ENCODE data around the gene EML5. TPM values are rescaled to one million over a fixed set of nuclear protein-coding genes. Genes with fewer than 3 reads are reported as not detected.
"Not testable (repeated sequence)": the region's sequence is repeated elsewhere in the genome, so short reads cannot be mapped to it uniquely, and the experiment has no call there.

EML5 gene
- total RNA-seq, result 2.0 TPM

DNA sequence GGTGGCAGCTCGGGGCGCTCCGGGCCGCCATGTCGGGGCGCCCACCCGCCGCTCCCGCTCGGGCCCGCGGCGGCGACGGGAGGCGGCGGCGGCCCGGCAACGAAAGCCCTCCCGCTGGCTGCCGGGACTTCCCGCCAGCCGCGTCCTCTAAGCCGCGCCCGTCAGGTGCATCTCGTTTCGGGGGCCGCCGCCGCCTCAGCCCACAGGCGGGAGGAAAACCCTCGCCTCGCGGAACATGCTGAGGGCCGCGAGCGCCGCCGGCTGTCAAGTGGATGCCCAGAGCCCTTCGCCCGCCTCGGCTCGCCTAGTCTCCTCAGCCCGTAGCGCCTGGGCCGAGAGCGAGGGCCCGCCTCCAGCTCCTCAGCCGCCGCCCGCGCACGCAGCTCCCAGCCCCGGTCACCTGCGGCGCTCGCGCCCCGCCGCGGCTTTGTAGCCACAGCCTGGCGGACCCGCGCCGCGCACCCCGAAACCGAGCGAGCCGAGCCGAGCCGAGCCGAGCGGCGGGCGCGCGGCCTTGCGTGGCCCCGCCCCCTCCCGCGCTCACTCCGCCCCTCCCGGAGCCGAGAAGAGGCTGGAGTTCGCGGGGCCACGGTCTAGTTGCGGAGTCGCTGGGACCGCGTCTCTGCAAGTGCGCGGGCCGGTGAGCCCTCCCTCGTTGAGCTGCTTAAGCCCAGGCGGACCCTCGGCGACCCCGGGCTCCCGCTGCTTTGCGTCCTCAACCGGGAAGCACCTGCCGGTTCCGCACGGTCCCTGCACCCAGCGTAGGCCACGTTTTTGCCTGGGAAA is at the start of gene EML5:
Gene EML5 (minus strand): TSS at position 481 of the 786 bp plus-strand sequence. CDS start 450 bp downstream, at position 31.
- peak; percentile 80 for DNase-seq (ENCODE audit: low spot score)

DNA sequence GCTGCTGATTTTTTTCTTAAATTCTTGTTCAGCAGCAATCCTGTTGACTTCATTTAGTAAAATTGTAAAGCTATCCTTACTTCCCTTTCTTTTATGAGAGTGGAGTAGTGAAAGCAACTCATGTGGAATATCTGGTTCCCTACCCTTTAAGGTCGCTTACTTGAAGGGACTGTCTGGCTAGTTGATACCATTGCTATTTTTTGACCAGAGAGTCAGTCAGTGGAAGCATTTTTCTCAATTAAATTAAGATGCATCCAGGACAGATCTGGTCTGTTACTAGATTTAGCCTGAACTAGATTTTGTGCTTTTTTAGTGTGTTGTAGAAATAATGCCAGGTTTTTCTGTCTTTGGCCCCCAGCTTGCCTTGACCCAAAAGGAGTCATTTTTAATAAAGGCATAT is 49.7 kb upstream of the EML5 start:
- DNase-seq (ENCODE audit: low spot score), result no peak

DNA sequence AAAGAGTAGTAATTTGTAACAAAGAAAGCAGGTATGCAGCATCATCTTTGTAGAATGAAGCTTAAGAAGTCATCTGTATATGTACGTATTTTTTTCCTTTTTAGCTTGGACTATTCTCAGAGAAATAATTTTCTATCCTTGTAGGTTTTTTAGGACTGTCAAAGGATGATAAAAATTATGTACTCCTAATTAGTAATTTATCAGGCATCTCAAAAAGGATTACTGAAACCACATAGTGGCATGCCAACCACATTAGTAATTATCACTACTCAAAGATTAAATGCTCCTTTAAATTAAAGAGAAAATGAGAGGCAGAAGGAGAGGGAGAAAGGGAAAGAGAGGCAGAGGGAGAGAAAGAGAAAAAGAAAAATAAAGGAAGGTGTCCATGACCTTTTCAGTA is 49.0 kb upstream of the EML5 start:
- no peak for DNase-seq (ENCODE audit: low spot score)

DNA sequence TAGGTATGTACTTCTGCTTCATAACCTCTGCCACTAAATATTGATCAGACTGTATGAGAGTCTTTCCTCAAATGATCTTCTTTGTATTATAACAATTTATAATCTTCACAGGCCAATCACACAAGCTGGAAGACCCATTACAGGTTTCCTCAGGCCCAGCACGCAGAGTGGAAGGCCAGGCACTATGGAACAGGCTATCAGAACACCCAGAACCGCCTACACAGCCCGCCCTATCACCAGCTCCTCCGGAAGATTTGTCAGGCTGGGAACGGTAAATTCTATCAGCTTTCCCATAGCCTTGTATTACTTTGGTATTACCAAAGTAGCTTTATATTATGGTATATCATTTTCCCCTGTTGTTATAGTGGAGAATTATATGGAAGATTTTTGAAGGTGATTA is 48.2 kb upstream of the EML5 start:
- DNase-seq (ENCODE audit: low spot score), result no peak

DNA sequence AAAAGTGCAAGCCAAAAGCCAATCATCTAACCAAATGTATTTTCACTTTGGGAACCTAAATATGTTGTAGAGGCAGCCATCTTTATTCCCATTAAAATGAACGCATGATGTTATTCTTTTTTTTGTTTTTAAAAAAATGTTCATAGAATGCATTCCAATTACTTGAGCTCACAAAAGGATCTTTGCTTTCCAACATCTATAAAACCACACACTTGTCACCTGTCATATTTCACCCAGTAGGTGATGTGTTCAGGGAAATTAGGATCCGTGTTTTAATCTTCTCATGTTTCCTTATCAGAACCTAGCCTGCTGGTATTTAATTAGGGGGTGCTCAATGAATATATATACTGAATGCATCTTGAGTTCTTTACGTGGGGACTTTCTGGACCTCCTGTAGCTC is 45.3 kb upstream of the EML5 start:
- DNase-seq (ENCODE audit: low spot score), result no peak

DNA sequence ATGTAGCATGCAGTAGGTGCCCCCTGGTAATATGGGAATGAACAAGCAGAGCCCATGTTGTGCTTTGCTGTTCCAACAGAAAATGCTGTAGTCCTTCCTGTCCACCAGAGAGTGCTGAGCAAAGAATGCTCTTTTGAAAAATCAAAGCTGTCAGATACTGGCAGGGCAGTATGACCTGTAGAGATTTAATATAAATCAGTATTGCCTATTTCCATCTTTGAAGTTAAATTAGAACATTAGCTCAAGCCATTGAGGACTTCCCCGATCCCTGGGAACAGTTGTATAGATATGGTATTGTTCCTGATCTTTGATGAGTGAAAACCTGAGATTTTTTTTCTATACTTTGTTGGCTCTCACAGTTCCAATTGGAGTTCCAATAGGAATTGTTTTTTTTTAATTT is 44.7 kb upstream of the EML5 start:
- DNase-seq (ENCODE audit: low spot score), result no peak

DNA sequence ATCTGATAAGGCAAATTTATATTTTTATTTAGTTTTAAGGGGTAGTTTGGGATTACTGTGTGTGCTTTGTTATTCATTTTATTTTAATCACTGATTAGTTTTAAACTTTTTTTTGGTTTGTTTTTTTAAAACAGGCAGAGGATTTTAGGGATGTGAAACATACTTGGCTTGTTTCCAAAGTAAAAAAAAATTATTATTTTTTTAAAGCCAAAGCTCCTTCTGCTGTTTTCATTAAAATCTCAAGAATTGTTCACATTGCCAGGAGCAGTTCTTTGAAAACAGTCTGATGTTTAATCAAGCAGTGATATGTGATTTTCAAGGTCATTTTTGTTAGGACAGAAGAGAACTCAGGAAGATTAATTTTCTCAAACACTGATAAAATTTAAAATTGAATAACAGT is 42.9 kb upstream of the EML5 start:
- DNase-seq (ENCODE audit: low spot score), result no peak

DNA sequence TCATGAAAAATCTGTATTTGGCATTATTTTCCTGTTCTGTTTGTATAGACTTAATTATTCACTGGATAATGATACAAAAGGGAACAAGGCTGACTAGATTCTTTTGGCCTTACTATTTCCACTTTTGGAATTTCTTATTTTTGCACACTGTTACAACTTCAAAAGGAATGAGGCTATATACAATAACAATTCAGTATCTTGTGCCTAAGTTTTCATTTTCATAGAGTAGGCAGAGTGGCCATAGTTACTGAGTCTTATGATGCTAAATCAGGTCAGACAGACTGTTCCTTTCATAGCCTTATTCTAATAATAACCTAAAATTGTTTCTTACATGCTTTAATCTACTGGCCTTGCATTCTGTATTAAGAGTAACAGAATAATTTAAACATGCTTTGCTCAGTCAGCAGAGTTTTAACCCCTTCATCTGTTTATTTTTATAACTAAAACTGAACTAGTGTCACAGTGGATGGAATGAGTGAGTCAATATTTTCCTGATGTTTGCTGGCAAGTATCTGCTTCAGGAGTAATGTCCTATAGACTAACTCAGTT is 42.2 kb upstream of the EML5 start:
- no peak for DNase-seq (ENCODE audit: low spot score)

DNA sequence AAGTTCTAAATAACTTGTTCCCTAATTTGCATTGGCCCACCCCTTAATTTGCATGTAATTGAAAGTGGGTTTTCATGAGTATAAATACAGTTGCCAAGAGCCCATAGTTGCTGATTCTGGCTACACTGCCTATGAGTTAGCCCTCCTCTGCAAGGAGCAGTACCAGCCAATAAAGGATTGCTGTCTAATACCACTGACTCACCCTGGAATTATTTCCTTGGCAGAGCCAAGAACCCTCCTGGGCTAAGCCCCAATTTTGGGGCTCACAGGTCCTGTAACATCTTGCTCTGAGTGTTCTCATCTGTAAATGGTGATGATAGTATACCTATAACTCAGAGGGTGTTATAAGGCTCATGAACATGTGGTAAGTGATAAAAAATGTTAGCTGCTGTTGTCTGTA is 38.5 kb upstream of the EML5 start:
- no peak for DNase-seq (ENCODE audit: low spot score)

DNA sequence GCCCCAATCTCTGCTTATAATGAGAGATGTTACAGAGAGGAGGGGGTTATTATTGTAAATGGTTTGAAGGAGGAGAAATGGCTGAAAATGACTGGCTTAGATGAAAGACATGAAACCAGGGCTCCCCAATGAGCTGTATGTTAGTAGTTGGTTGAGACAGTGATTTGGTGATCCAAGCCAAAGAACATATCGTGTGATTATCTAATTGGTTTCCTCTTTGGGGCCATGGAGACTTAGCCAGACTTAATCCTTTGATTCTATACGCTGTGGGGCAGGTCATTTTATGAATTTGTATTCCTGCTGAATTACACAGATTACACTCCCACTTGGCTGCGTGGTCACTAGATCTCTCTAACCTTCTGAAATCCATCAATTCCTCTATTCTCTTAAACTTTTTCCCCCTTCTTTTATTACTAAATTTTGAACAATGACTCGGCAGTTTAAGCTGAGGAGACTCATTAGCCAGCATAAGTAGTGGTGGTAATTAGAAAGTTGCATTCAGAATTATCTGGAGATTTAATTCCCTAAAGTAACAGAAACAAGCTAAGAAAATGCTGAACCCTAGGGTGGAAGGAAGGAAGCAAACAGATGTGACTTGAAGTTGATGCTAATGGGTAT is 37.0 kb upstream of the EML5 start:
- DNase-seq (ENCODE audit: low spot score), result no peak

DNA sequence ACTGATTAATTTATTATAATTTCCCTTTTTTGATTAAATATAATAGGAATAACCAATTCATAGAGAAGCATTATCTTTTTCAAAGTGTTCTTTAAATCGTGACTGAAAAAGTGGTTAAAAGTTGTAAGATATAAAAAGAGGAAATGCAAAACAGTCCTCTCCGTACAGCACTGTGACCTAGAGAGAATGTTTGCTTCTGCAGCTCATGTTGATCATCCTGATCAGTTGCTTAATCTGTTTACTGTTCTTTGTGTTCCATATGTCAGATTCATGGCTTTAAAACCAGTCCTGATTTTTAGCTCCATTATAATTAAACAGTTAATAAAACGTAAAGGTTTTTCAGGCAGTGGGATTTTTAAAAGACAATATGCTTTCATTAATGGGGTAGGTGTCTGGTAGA is 36.4 kb upstream of the EML5 start:
- DNase-seq (ENCODE audit: low spot score), result no peak

DNA sequence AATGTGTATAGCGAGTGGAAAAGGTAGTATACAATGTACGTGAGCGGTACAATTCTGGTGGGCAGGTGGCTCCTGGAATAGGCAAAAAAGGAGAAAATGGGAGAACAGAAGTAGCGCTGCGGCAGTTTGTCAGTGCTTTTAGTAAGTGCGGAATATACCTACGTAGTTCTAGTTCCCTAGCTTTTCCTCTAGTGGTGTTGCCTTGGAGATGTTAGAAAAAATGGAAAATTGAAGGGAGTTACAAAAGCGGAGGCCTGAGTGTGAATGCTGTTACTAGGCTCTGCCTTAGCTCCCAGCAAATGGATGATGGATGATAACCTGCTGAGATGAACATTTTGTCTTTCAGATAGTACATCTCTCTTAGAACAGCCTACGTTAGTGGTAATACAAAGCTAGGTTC is 32.8 kb upstream of the EML5 start:
- DNase-seq (ENCODE audit: low spot score), result no peak

DNA sequence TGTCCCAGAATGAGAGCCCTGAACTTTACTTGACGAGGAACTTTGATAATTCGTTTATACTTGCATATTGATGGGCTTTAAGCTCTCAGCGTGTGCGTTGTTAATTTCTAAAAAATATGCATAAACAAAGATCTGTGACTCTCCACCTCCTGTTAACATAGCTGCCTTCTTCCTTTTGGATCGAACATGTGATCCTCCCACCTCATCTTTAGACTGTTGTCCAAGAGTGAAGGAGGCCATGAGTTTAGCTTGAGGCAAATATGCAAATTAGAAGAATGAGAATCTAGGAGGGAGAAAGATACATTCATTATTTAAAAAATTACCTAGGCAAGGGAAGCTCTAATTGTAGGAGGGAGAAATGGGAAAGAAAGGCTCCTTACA is 32.3 kb upstream of the EML5 start:
- no peak for DNase-seq (ENCODE audit: low spot score)

DNA sequence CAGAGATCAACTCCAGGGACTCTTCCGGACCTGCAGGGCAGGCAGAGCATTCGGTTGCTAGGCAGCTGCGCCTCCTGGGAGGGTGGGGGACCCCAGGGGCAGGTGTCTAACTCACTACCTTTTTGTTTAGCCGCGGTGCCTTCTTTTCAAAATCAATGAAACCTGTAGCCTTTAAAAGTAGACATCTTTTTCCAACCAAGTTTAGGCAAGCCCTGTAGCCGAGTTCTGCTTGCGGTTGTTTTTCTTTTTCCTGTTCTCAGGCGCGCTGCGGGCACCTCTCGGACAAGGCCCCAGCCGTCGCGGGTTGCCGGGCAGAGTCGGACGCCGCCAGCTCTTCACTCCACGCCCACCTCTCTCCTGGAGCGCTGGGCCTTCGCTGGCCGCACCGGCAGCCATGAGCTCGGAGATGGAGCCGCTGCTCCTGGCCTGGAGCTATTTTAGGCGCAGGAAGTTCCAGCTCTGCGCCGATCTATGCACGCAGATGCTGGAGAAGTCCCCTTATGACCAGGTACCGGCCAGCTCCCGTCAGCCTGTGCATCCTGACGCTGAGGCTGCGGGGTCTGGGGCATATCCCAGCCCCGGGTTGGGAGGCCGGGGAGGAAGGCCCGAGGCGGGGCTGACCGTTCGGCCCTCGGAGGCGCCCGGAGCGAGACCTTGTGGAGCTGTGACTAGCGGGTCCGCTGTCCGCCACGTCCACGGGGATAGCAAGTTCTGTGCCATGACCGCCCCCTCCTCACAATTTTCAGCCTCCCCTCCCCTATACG is 31.7 kb upstream of the EML5 start, which contains the start of gene TTC8:
Gene TTC8 (plus strand): TSS at position 338 of the 764 bp plus-strand sequence. CDS start 57 bp downstream, at position 395.
- peak; percentile 85 for DNase-seq (ENCODE audit: low spot score)

DNA sequence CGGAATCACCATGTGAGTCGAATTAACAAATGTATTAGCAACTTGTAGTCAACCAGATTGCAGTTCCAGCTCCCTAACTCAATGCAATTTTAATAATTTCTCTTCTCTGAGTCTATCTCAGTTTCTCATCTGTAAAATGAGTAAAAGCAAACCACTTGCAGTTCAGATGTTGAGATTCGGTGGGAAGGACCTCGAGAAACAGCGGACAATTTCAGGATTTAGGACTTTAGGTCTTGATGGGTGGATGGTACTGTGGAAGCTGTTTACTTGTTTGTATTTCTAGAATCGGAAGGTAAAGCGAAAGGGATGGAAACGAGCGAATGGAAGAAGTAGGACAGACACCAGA is 31.2 kb upstream of the EML5 start:
- DNase-seq (ENCODE audit: low spot score), result no peak

DNA sequence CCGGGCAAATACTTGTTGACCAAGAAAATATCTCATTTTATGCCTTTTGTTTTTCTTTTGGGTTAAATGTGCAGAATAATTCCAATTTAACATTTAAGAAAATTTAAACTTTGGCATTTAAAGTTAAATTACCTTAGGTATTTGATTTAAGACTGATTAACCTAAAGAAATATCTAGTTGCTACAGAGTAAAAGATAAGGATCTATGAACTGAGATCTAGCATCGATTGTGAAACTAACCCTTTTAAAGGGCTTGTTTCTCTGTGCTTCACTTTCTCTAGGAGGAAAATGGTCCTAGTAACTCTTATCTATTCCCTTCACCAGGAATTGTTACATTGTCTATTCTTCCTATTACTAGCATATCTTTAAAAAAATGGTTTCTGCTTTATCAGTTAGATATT is 29.1 kb upstream of the EML5 start:
- no peak for DNase-seq (ENCODE audit: low spot score)

DNA sequence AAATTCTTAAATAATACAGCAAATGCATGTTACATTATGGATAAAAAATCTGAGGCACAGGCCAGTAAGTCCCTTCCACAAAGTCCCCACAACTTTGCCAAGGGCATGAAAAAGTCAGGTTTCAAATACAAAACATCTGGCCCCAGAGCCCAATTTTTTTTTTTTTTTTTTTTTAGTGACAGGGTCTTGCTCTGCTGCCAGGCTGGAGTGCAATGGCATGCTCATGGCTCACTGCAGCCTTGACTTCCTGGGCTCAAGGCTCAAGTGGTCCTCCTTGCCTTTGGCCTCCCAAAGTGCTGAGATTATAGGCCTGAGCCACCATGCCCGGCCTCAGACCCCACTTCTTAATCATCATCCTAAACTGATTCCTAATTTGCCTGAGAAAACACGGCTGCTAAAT is 28.6 kb upstream of the EML5 start:
- no peak for DNase-seq (ENCODE audit: low spot score)

DNA sequence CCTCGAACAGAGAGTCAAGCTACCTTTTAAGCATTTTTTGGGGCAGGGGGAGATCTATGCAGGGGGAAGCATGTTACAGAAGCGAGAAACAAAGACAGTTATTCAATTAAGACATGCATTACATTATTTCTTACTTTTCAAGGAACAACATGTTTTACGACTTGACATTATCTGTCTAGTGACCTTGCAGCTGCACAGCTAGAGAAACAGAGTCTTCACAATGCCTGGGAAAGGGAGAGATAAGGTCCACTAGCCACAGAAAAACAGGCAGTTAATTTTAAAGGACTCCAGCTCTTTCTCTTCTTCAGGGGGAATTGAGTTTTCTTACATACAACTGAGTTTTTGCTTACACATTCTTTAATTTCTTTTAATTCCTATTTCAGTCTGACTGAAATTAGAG is 26.9 kb upstream of the EML5 start:
- not testable (repeated sequence) for DNase-seq (ENCODE audit: low spot score)

DNA sequence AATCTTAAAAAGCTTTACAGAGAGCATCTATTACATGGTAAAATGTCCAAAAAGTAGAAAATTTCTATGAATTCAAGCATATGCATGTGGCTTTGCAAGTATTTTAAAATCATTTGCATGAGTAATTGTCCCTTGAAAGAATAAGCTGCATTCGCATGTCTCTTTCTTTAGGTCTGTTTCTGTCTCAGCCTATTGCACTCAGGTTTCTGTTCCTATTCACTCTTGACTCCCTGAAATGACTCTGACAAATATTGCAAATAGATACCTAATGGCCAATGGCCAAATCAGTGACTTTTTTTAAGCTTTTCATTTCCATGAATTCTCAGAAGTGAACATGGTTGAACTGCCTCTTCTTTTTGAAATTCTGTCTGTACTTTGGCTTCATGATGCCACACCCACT is 25.3 kb upstream of the EML5 start:
- DNase-seq (ENCODE audit: low spot score), result no peak

DNA sequence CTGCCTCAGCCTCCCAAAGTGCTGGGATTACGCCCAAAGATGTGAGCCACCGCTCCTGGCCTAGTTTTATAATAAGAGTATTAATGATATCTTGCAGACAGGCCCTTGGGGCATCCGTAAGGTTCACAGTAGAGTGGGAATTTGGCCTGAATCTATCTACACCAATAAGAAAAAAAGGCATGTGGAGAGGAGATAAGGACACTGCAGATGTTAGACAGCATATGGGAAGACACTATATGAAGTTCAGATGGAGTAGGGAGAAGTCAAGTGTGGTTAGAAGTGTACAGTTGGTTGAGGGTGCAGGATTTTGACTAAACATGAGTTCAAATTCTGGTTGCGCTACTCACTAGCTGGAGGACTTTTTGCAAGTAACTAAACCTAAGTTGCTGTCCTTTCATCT is 23.2 kb upstream of the EML5 start:
- DNase-seq (ENCODE audit: low spot score), result no peak

DNA sequence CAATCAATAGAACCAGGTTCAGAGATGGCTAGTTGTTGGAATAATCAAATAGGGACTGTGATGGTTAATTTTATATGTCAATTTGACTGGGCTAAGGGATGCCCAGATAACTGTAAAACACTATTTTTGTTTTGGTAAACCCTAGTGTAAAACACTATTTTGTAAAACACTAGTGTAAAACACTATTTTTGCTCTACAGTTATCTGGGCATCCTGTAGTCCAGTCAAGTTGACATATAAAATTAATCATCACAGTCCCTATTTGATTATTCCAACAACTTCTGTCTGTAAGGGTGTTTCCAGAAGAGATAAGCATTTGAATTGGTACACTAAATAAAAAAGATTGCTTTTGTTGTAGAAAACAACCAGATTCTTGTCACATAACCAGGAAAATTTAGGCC is 15.6 kb upstream of the EML5 start:
- no peak for DNase-seq (ENCODE audit: low spot score)

DNA sequence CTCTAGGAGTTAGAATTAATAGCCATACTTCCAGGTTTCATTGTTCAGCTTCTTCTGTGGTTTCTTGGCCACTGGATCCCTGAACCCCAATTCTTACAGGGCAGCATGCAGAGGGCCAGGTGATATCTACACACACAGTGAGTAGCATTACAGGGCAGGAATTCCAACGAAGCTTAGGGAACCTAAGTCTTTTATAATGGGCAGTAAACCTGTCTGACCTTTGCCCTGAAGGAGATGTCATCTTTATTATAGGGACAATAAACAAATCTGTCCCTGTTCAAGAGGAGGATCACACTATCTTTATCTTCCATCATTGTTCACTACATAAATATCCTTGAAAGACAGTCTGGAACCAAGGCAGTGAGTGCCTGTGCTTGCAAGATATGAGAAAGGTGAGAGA is 11.7 kb upstream of the EML5 start:
- DNase-seq (ENCODE audit: low spot score), result no peak

DNA sequence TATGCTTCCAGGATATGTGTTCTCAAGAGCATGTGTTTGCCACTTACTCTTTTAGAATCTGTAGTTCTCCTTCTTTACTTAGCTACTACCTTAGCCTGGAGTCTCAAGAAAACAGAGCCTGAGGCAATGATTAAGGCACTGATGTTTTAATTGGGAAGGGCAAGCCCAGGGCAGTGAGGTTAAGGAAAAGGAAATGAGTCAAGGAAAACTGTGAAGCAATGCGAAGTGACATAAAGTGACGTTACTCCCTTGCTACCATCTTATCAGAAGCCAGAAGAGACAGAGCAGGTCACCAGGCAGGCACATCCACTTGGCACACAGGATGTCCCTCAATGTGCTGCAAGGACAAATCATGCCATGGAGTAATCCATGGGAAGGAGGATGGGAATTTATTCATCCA is 11.3 kb upstream of the EML5 start:
- DNase-seq (ENCODE audit: low spot score), result no peak
